OCI-LY1 (cell line): ENCODE measurements around the gene RPRML.

Experiments used
- H2AFZ ChIP-seq: fragments of 200-600 bp; sonication (generic), shearing (Covaris generic); 2 replicates; pipeline ENCODE4 v1.6.0; 2014; ENCODE audit warnings: antibody characterized with exemption, mild to moderate bottlenecking, low read length
- H3F3A ChIP-seq: fragments of 200-600 bp; sonication (generic), shearing (Covaris generic); 2 replicates; pipeline ENCODE4 v1.6.0; 2014; ENCODE audit warnings: mild to moderate bottlenecking, antibody characterized with exemption, low read length, moderate library complexity; ENCODE audit not compliant: insufficient read depth
- H3K27ac ChIP-seq: fragments of 200-600 bp; sonication (generic); 2 replicates; pipeline ENCODE4 v1.5.1; 2014; ENCODE audit warnings: low read length, mixed run types, mild to moderate bottlenecking, low read depth; ENCODE audit not compliant: poor library complexity, severe bottlenecking
- H3K27me3 ChIP-seq: fragments of 200-600 bp; sonication (generic); 2 replicates; pipeline ENCODE4 v1.6.0; 2014; ENCODE audit warnings: antibody characterized with exemption, mild to moderate bottlenecking, low read length, moderate library complexity; ENCODE audit not compliant: insufficient read depth
- H3K36me3 ChIP-seq: fragments of 200-600 bp; sonication (generic); 2 replicates; pipeline ENCODE4 v1.6.1; 2014; ENCODE audit warnings: mild to moderate bottlenecking, antibody characterized with exemption, low read length, moderate library complexity, mixed read lengths; ENCODE audit not compliant: insufficient read depth
- H3K4me1 ChIP-seq: fragments of 200-600 bp; sonication (generic); 2 replicates; pipeline ENCODE4 v1.5.1; 2014; ENCODE audit warnings: mild to moderate bottlenecking, low read length, moderate library complexity; ENCODE audit not compliant: insufficient read depth, severe bottlenecking
- H3K4me2 ChIP-seq: fragments of 200-600 bp; sonication (generic), shearing (Covaris generic); 2 replicates; pipeline ENCODE4 v1.6.1; 2014; ENCODE audit warnings: low read length
- H3K4me3 ChIP-seq: fragments of 200-600 bp; sonication (generic); 2 replicates; pipeline ENCODE4 v1.5.1; 2014; ENCODE audit warnings: low read length, low read depth, mild to moderate bottlenecking, mixed read lengths; ENCODE audit not compliant: poor library complexity, severe bottlenecking
- H3K79me2 ChIP-seq: fragments of 200-600 bp; shearing (Covaris generic); 2 replicates; pipeline ENCODE4 v1.6.1; 2016; ENCODE audit warnings: mixed run types, low read length, mixed read lengths; ENCODE audit not compliant: insufficient read depth
- H3K9ac ChIP-seq: fragments of 200-600 bp; sonication (generic), shearing (Covaris generic); 2 replicates; pipeline ENCODE4 v1.6.1; 2014; ENCODE audit warnings: mild to moderate bottlenecking, low read length, mixed read lengths
- H3K9me2 ChIP-seq: fragments of 200-600 bp; sonication (generic), shearing (Covaris generic); 2 replicates; pipeline ENCODE4 v1.6.1; 2014; ENCODE audit warnings: low read depth, mild to moderate bottlenecking, low read length, mixed read lengths
- H3K9me3 ChIP-seq: fragments of 200-600 bp; shearing (Covaris generic); 2 replicates; pipeline ENCODE4 v1.6.1; 2014; ENCODE audit warnings: low read length, mixed read lengths
- H4K20me1 ChIP-seq: fragments of 200-600 bp; sonication (generic), shearing (Covaris generic); 2 replicates; pipeline ENCODE4 v1.6.0; 2016; ENCODE audit warnings: mild to moderate bottlenecking, low read length; ENCODE audit not compliant: insufficient read depth
- CTCF ChIP-seq: fragments of 200-600 bp; sonication (generic), shearing (Covaris generic); IDR thresholded peaks from 2 replicates; pipeline ENCODE4 v1.5.1; 2017; ENCODE audit warnings: mild to moderate bottlenecking, antibody characterized with exemption, low read length, moderate library complexity, mixed read lengths
- EZH2 ChIP-seq: fragments of 200-600 bp; sonication (generic), shearing (Covaris generic); IDR thresholded peaks from 2 replicates; pipeline ENCODE4 v1.8.0; 2017; ENCODE audit warnings: borderline replicate concordance, mixed run types, mild to moderate bottlenecking, antibody characterized with exemption, low read length, moderate library complexity, mixed read lengths

RPRML gene

GRCh38 chr17:46972346-46972745, 6.7 kb downstream of the RPRML start:
- Histone ChIP-seq H3K36me3 (no peaks in the 10 kb centered on the region), H3K79me2 (no peaks in the 10 kb centered on the region), H3K4me2 (no peak overlapping the region), H2AFZ (no peak overlapping the region), H3K27me3 (no peaks in the 10 kb centered on the region), H3K4me1 (no peaks in the 10 kb centered on the region), H3K4me3 (no peak overlapping the region), H3F3A (no peaks in the 10 kb centered on the region), H3K9ac (no peak overlapping the region), H3K9me3 (no peaks in the 10 kb centered on the region), H3K27ac (no peak overlapping the region), H3K9me2 (no peaks in the 10 kb centered on the region), H4K20me1 (no peaks in the 10 kb centered on the region)
- TF ChIP-seq EZH2 (no peak), CTCF (no peak)

DNA sequence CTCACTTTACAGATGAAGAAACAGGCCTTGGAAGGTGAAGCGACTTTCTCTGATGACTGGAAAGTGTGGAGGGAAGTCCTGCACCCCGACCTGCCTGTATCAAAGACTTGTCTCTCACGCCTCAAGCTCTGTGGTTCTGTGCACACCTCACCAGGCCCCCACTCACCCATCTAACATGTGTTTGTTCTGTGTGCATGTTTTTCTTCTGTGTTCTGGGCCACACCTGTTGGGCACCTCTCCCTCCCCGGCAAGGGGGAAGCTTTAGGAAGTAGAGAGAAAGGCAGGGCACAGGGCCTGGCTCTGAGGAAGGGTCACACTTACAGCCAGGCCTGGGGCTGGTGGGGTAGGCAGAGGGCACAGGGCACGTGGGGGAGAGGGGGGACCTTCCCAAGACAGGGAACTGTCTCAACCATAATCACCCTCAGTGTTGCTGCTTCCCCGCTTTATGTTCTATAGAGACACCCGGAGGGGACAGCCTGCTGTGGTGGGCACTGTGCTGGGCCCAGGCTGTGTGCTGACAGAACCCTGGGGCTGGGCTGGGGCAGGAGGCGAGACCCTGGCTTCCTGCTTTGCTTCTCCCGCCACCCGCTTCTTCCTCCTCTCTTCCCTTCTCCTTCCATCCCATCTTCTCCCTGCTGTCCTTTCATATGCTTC, 7.3 kb downstream of the RPRML start:
- TF ChIP-seq CTCF (no peak), EZH2 (no peak)
- no peak overlapping the region for H2AFZ ChIP-seq
- no peak overlapping the region for H3K9ac ChIP-seq
- H3K4me3 ChIP-seq, result no peak overlapping the region
- no peaks in the 10 kb centered on the region for H3K4me1 ChIP-seq
- no peaks in the 10 kb centered on the region for H3K27me3 ChIP-seq
- no peaks in the 10 kb centered on the region for H3K9me3 ChIP-seq
- no peak overlapping the region for H3K4me2 ChIP-seq
- H3F3A ChIP-seq, result no peaks in the 10 kb centered on the region
- H4K20me1 ChIP-seq, result no peaks in the 10 kb centered on the region
- no peaks in the 10 kb centered on the region for H3K9me2 ChIP-seq
- H3K79me2 ChIP-seq, result no peaks in the 10 kb centered on the region
- no peak overlapping the region for H3K27ac ChIP-seq
- no peaks in the 10 kb centered on the region for H3K36me3 ChIP-seq

DNA sequence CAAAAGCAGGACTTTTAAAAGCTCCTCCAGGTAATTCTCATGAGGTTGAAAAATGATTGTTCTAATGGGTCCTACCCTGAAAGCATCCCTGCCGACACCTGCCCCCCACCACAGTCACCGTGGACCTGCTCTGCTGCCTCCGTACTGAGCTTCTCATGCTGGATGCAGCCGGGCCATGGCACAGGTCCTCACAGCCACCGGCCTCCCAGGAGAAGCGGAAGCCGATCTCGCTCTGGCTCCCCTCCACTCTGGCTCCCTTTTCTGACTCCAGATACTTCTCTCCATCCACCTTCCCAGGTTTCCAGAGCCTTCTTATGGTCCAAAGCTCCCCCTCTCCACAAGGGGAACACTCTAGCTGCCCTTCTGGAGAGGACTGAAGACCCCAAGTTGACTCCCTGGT, 10.2 kb downstream of the RPRML start:
- Histone ChIP-seq H3K4me2 (no peak overlapping the region), H3K4me3 (no peak overlapping the region), H3F3A (no peaks in the 10 kb centered on the region), H3K9ac (no peak overlapping the region), H2AFZ (no peak overlapping the region), H3K27ac (no peak overlapping the region), H3K79me2 (no peaks in the 10 kb centered on the region), H3K27me3 (no peaks in the 10 kb centered on the region), H3K9me3 (no peaks in the 10 kb centered on the region), H4K20me1 (no peaks in the 10 kb centered on the region), H3K4me1 (no peaks in the 10 kb centered on the region), H3K36me3 (no peaks in the 10 kb centered on the region), H3K9me2 (no peaks in the 10 kb centered on the region)
- no peak for TF ChIP-seq CTCF
- no peak for TF ChIP-seq EZH2
